Activated gamma-delta T cell treated with anti-CD3 and anti-CD28 coated beads, Interleukin-2, amount 50 U/mL, for 16 hours (primary cell): ENCODE measurements around the gene NDUFA9.
A peak's percentile ranks its signal among the peaks of the same experiment; 100 is the strongest.

Experiments
- DNase-seq: peaks from one replicate; pipeline ENCODE4 v3.0.0-alpha.2; 2020; ENCODE audit warnings: low read depth

The NDUFA9 gene

DNA sequence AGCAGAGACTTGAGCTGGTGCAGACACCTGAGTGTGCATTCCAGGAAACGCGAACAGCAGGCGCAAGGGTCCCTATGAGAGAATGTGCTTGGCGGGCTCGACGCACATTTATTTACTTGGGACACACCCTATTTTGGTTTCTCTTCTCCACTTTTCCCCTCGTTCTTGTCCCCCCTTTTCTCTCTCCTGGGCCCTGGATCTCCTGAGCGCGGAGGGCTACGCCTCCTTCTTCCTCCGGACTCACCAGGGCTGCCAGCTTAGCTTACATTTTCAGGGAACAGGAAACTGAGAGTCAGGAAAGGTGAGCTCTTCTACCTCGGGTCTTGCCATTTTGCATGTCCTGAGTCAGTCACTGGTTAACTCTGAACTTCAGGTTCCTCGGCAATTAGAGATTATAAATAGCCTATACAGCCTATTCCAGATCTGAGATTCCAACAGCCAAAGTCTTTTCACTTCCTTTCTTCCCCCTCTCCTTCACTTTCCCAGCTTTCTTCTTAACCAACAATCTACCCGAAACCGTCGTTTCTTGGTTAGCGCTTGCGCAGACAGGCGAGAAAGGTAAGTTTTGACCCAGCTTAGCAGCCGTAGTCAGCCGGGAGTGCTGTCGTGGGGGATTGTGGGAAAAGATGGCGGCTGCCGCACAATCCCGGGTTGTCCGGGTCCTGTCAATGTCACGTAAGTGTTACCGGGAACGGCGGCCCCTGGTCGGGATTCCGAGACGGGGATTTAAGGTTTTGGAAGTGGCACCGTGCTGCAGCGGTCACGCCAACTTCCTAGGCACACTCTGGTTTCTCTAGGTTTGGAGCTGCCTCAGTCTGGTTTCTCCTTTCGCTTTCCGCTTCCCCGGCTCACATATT, at the start of gene NDUFA9, which contains the start of gene AKAP3:
Gene NDUFA9 (plus strand): TSS at position 614 of the 857 bp plus-strand sequence. CDS start 13 bp downstream, at position 627.
Gene AKAP3 (minus strand): TSS at position 551 of the 857 bp plus-strand sequence. CDS start 10,855 bp downstream, outside the sequence.
- peak; percentile 65 for DNase-seq

DNA sequence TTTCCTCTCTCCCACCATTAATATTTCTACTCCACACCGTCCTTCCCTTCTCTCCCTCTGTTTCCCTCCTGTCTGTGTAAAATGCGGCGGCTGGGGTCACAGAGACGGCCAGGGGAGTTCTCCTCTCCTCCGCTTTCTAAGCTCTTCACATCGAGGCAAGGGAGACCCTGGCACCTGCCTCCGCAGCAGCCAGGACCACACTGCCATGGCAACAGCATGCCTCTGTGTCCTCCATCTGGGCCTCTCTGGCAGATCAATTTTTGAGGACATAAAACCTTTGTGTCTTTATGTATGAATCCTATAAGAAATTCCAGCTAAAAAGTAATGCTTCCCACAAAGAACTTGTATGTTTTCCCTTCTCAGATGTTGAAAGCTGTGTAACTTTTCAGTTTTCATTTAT, 45.5 kb upstream of the NDUFA9 start:
- no peak for DNase-seq

DNA sequence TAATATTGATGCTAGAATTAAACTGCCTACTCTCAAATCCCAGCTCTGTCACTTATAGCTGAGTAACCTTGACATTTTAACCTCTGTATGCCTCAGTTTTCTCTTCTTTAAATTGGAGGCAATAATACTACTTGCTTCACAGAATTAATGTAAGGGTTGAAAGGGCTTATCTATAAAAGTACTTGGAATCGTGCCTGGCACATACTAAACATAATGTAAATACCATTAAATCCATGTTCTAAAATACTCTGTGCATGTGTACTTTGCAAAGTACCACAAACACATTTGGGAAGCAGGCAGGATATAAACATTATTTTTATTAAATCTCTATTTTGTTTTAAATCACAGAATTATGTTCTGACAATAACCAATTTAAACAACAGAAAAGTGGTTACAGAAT, 45.0 kb upstream of the NDUFA9 start:
- no peak for DNase-seq

DNA sequence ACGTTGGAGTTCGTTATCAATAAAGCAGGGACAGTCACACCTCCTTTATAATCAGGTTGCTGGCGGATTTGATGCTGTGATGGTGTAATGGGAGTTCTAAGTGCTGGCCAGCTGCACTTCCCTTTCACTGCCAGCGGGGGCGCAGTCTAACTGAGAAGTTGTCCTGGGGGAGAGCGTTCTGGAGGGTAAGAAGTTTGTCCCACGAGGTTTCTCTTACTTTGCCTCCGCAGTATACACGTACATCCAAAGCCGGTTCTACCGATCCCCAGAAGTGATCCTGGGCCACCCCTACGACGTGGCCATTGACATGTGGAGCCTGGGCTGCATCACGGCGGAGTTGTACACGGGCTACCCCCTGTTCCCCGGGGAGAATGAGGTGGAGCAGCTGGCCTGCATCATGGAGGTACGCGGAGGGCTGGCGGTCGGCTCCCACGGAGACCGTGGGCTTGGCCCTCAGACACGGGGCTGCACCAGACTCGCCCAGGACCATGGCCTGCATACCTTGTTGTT, 44.2 kb upstream of the NDUFA9 start:
- peak; percentile 64 for DNase-seq

GRCh38 chr12:4607056-4607455, 41.9 kb upstream of the NDUFA9 start:
- DNase-seq: no peak

DNA sequence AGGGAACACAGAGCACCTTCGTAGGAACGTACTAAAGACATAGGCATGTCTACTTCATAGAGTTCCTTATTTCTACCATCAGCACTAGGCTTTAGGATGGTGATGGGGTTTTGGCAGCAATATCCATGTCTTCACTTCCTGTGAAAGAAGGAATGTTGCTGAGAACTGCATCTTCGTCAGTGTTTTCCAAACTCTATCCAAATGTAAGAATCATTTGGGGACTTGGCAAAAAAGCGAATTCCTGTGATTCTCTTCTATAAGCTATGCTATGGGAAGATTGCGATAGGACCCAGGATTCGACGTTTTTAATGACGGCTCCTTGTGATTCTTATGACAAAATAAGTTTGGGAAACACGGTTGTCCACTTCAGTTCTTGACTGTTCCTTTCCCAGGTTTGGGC, 39.8 kb upstream of the NDUFA9 start:
- DNase-seq: no peak

DNA sequence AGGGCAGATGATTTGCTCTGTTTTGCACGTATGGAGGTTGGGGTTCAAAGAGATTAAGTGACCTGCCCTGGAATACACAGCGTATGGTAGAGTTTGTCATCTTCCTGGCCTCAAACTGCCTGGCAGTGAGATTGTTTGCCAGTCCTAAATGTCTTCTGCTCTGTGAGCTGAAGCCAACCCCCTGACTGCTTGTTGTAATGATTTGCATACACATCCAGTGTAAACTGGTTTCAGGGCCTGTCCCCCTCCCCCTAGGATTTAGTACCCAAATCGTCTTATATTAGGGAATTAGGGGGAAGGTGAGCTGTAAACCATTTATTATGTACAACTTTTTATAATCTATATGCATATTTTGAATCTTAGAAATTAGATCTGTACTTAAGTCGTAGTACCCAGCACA, 38.4 kb upstream of the NDUFA9 start:
- no peak for DNase-seq

DNA sequence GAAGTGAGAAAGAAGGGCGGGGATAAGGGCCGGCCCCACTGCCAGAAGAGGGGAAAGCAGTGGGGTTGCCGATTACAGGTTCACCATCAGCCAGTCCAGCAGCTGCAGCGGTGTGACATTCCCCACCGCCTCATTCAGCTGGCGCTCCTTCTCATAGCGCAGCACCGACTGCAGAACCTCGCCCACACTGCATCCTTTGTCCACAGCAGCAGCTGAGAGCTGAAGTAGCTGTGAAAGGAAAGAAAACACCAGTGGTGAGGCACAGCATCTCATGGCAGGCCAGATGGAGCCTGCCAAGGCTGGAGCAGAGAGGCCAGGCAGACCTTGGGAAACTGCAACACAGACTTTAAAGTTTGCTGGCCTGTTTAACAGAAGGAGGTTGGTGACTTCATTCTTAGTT, 33.2 kb upstream of the NDUFA9 start:
- DNase-seq: no peak

DNA sequence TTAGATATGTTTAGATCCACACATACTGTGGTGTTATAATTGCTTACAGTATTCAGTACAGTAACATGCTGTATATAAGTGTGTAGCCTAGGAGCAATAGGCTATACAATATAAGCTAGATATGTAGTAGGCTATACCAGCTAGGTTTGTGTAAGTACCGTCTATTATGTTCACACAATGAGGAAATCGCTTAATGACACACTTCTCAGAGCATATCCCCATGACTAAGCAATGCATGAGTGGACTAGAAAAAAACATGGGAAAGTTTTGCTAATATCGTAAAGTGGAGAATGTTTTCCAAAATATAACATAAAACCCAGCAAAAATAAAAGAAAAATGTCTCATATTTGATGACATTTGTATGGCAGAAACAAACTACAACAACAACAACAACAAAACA, 27.4 kb upstream of the NDUFA9 start:
- DNase-seq: no peak

DNA sequence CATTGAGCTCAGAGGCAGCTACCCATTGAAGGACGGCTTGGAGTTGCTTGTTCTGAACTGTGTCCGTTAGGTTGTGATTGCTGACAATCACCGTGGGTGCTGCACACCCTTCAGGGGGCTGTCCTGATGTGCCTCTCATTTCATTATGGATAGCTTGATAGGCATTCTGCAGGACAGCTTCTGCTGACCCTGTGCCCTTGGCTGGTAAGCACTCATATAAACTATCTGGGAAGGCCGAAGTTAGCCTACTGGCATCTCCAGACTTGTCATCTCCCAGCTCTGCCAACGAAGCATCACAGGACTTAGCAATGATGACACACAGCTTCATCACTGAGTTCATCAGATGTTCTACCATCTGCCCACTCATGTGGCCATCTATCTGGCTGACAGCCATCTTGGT, 22.4 kb upstream of the NDUFA9 start:
- DNase-seq: no peak

GRCh38 chr12:4628406-4628805, 20.5 kb upstream of the NDUFA9 start:
- DNase-seq: no peak

- no peak for DNase-seq
Observed at GRCh38 chr12:4630262-4630661, 18.7 kb upstream of the NDUFA9 start.

GRCh38 chr12:4643747-4644146, 5.2 kb upstream of the NDUFA9 start:
- no peak for DNase-seq

- DNase-seq: no peak
Observed at GRCh38 chr12:4645023-4645422, 3.9 kb upstream of the NDUFA9 start.

- no peak for DNase-seq
Observed at GRCh38 chr12:4648104-4648500, 812 bp upstream of the NDUFA9 start.

GRCh38 chr12:4649358-4649661, 396 bp downstream of the NDUFA9 start:
- DNase-seq: no peak

DNA sequence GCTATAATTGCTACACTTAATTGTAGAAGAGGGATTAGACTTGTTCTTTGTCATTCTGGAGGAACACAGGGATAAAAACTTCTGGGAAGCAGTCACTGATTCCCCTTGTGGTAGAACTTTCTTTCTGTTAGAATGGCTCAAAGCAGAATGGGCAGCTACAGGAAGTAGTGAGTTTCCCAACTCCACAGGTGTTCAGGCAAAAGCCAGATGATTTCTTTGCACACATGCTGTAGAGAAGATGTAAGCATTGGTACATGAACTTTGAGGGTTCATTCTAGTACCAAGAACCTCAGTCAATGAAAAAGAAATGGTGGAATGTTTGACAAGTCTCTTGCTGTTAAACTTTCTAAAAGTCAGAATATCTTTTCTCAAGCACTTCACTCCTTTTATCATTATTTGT, 4.3 kb downstream of the NDUFA9 start:
- DNase-seq: no peak

- no peak for DNase-seq
Observed at GRCh38 chr12:4653691-4654090, 4.8 kb downstream of the NDUFA9 start.

DNA sequence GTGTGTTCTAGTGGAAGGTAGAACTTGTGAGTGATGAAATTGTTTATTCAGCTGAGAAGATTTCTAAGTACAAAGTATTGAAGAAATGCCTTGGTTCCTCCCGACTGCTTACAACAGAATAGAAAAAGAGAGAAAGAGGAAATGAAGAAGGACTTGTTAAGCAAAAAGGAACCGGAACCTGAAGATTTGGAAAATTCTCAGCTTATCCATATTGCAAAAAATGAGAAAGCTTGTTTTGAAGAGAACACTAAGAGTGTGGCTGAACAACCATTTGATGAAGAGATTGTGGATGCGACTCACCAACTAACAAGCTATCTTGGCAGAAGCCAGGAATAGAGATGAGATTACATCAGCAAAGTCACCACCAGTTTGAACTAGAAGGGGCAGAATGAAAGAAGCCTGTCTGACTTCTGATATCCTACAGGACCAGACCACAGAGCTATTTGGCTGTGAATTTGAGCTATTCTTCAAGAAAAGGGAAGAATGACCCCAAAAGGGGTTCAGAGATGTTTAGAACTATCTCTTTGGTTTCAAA, 15.1 kb downstream of the NDUFA9 start:
- no peak for DNase-seq

DNA sequence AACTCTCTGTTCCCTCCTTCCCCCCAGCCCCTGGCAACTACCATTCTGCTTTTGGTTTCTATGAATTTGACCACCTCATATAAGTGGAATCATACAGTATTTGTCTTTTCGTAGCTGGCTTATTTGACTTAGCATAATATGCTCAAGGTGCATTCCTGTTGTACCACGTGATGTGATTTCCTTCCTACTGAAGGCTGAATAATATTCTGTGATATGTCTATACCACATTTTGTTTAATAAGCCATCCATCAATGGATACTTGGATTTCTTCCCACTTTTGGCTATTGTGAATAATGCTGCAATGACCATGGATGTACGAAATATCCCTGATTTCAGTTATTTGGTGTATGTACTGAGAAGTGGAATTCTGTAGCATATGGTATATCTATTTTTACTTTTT, 16.3 kb downstream of the NDUFA9 start:
- no peak for DNase-seq

DNA sequence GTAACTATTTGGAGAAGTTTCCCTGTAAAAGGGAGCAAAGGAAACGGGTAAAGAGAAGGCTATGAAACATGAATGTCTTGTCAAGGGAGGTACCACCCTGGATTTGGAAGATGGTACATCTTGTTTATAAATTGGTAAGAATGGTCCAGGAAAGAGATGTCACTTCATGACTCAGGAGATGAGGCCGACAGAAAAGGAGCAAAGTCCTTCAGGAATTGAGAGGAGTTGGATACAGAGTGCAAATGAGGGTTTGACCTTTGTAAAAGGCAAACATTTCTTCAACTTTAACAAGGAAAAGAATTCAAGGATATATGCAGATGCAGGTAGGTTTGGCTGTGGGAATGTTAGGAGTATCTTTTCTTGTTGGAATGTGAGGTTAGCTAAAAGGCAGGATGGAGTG, 30.8 kb downstream of the NDUFA9 start:
- no peak for DNase-seq

- DNase-seq: no peak
Observed at GRCh38 chr12:4681732-4682131, 32.8 kb downstream of the NDUFA9 start.

DNA sequence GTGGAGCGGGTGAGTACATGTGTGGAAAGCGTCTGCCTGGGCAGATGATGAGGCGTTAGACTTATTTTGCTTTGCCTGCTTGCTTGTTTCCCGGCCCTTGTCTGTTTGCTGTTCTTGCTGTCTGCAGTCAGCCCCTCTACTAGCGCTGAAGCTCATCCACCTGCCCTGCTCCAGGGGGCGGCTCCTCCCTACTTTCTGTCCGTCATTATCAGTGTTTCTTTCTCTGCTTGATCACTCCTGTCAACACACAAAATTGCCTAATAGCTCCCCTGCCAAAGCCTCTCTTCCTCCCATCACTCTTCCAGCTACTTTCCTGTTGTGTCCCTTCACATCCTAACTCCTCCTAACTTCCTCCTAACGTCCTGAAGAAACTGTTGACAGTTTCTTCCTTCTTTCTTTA, 36.4 kb downstream of the NDUFA9 start:
- no peak for DNase-seq

DNA sequence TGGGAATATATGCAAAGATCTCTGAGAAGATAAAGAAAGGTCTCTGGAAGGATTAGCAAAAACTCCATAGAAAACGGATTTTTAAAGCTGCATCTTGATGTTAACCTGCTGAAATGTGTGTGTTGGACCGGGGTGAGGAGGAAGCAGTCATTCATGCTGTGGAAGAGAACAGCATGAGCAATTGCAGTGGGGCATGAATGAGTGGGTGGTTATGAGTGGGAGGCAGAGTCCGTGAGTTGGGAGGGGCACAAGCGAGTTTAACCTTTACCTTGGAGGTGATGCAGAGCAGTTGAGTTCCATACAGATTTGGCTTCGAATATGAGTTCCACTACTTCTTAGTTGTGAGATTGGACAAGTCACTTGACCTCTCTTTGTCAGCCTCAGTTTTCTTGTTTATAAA, 41.8 kb downstream of the NDUFA9 start:
- DNase-seq: no peak
